Activated CD4-positive, alpha-beta T cell treated with anti-CD3 and anti-CD28 coated beads, Interleukin-2, amount 10 ng/mL, durations not matched to agents 7 days and 5 days (primary cell): ENCODE results near the gene RHBDL1. TPM values are rescaled to one million over a fixed set of nuclear protein-coding genes. Genes with fewer than 3 reads are reported as not detected.

Experiments used
- CTCF ChIA-PET: fragments of 350-600 bp; sonication (Branson Sonifier 250); formaldehyde crosslinking; loops from one replicate; lab custom pipeline; 2021; ENCODE audit warnings: antibody characterized with exemption; lab: Charles Lee
- POLR2A ChIA-PET: fragments of 350-600 bp; sonication (Branson Sonifier 250); formaldehyde crosslinking; loops from one replicate; lab custom pipeline; 2021; ENCODE audit warnings: antibody characterized with exemption; lab: Charles Lee
- DNase-seq: peaks from one replicate; pipeline ENCODE4 v3.0.0-alpha.2; 2020
- H3K27ac Mint-ChIP-seq: one replicate; pipeline ENCODE4 v1.8.0; 2021; ENCODE audit warnings: mild to moderate bottlenecking, moderate library complexity, mixed read lengths
- H3K27me3 Mint-ChIP-seq: one replicate; pipeline ENCODE4 v1.8.0; 2021; ENCODE audit warnings: mixed read lengths
- H3K36me3 Mint-ChIP-seq: one replicate; pipeline ENCODE4 v1.8.0; 2021; ENCODE audit warnings: low read depth, mixed read lengths
- H3K4me1 Mint-ChIP-seq: one replicate; pipeline ENCODE4 v1.8.0; 2021; ENCODE audit warnings: mixed read lengths
- H3K4me3 Mint-ChIP-seq: one replicate; pipeline ENCODE4 v1.8.0; 2021; ENCODE audit warnings: mild to moderate bottlenecking, moderate library complexity, mixed read lengths
- H3K9me3 Mint-ChIP-seq: one replicate; pipeline ENCODE4 v1.8.0; 2021; ENCODE audit warnings: mixed read lengths
- total RNA-seq, 2 experiments: library from RNA; stranded (reverse); gene quantifications; one replicate each; pipeline ENCODE4 v1.2.3, GENCODE V29; 2021

The RHBDL1 gene
- total RNA-seq, 2 experiments from 2014 or later: 1.5 to 1.7 TPM

- ChIA-PET CTCF (interaction anchor here (0.8 to 2.8 kb wide), 3 partner anchors 8 to 80 kb away, joined by 3 to 12 read pairs (median 5); no protein-coding TSS in a partner anchor), POLR2A (no interaction called here)
- DNase-seq: no peak
- Mint-ChIP-seq H3K4me1 (peaks cover 4% of the 10 kb centered on the region), H3K4me3 (no peak overlapping the region), H3K27me3 (peaks cover 55% of the 10 kb centered on the region), H3K27ac (no peak overlapping the region), H3K9me3 (no peaks in the 10 kb centered on the region), H3K36me3 (no peaks in the 10 kb centered on the region)
Observed at GRCh38 chr16:704552-705380, 29.3 kb downstream of the RHBDL1 start.

DNA sequence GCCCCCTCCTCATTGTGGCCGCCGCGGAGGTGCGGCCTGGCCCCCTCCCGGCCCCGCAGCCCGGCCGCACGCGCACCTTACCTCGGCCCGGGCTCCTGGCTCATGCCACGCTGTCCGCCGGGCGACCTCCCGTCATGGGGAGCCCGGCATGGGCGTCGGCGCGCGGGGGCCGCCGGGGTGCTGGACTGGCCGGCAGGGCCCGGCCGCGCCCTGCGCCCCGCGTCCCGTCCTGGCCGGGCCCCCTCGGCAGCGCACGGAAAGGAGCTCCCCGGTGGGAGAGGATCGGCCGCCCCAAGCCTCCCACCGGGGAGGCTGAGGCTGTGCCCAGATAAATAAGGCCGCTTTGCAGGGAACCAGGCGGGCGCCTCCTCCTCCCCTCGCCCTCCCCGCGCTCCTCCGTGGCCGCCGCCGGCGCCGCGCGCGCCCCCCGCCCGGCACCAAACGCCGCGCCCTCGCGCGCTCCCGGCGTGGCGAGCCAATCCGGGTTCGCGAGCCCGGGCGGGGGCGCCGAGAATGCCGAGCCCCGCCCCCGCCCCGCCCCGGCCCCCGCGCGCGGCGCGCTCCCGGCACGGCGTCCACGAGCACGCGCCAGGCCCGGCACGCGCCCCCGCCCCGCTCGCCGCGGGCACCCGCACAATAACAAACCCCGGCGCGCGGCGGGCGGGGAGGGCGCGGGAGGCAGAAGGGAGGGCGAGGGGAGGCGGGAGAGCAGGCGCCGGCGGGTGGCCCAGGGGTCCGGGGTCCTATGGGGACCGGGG lies 30.1 kb downstream of the RHBDL1 start, which contains the start of gene FBXL16:
FBXL16 (minus strand) TSS at position 371 of the 758 bp plus-strand sequence. CDS start 8,396 bp downstream, outside the sequence.
- no peak for DNase-seq
- H3K4me3 Mint-ChIP-seq: no peak within 1 kb of the TSS
- peaks cover 2% of the 10 kb centered on the region for H3K4me1 Mint-ChIP-seq
- no peaks in the 10 kb centered on the region for H3K36me3 Mint-ChIP-seq
- ChIA-PET CTCF (no interaction called here), POLR2A (no interaction called here)
- no peaks in the 10 kb centered on the region for H3K9me3 Mint-ChIP-seq
- peak within 1 kb of the TSS; percentile 31 for H3K27ac Mint-ChIP-seq
- peaks cover 54% of the 10 kb centered on the region for H3K27me3 Mint-ChIP-seq

DNA sequence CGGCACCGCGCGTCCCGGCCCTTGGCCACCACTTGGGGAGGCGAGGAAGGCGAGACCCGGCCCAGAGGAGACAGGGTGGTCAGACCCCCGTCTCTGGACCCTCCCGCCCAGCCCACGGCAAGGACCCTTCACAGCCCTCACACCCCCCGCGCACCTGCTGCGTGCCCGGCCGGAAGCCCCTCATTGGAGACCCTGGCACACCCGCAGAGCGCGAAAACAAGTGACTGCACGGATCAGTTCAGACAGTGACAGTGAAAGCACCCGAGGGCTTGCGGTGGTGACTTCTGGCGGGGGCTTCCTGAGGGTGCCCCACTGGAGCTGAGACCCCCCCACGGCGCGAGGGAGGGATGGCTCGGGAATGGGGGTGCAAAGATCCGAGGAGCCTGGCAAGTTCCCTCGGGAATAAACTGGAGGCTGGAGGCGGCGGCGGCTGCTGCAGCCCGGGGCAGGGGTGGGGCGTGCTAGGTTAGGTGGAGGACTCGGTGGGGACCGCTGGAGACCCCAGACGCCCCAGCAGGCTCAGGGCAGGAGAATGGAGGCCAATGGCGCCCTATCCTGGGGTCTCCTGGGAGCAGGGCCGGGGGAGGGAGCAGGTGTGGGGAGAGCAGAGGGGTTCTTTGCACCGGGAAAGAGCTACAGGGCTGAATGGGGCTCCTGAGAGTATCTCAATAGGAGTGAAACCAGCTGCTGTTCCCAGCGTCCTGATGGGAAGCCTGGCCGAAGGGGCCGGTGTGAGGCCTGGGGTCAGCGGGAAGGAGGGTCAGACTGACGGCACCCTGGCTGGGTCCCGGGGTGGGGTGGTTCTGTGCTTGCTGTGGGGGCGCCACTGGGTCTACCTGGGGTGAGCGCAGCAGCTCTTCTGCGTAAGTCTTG lies 31.0 kb downstream of the RHBDL1 start:
- H3K4me1 Mint-ChIP-seq: peaks cover 2% of the 10 kb centered on the region
- no peak overlapping the region for H3K4me3 Mint-ChIP-seq
- POLR2A ChIA-PET: interaction anchor here (0.6 to 0.8 kb wide), 2 partner anchors 82 to 999 kb away, joined by 3 to 4 read pairs; partner anchors contain the start of genes CHTF18 and RPUSD1
- H3K27ac Mint-ChIP-seq: peak overlapping the region; percentile 31
- CTCF ChIA-PET: no interaction called here
- H3K9me3 Mint-ChIP-seq: no peaks in the 10 kb centered on the region
- no peak for DNase-seq
- H3K36me3 Mint-ChIP-seq: no peaks in the 10 kb centered on the region
- peaks cover 51% of the 10 kb centered on the region for H3K27me3 Mint-ChIP-seq

- Mint-ChIP-seq H3K4me1 (peaks cover 2% of the 10 kb centered on the region), H3K4me3 (no peak overlapping the region), H3K27me3 (peaks cover 49% of the 10 kb centered on the region), H3K27ac (no peak overlapping the region), H3K9me3 (no peaks in the 10 kb centered on the region), H3K36me3 (no peaks in the 10 kb centered on the region)
- ChIA-PET POLR2A (interaction anchor here (0.6 to 0.8 kb wide), 2 partner anchors 81 to 998 kb away, joined by 3 to 4 read pairs; partner anchors contain the start of genes CHTF18 and RPUSD1), CTCF (no interaction called here)
- DNase-seq: no peak
Observed at GRCh38 chr16:707062-707538, 31.6 kb downstream of the RHBDL1 start.

DNA sequence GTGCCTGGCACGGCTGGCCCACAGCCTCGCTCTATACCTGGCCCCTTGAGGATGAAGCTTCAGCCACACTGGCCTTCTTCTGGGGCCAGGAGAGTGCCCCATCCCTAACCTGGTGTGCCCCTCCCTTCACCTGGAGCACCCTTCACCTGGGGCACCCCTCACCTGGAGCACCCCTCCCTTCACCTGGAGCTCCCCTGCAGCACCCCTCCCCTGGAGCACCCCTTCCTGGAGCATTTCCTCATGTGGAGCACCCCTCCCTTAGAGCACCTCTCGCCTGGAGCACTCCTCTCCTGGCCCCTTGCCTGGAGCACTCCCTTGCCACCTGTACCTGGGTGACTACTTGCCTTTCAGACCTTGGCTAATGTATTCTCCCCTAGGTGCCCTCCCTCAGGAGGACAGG lies 32.5 kb downstream of the RHBDL1 start:
- Mint-ChIP-seq H3K36me3 (no peaks in the 10 kb centered on the region), H3K27me3 (peaks cover 46% of the 10 kb centered on the region), H3K4me1 (peaks cover 5% of the 10 kb centered on the region), H3K9me3 (no peaks in the 10 kb centered on the region), H3K4me3 (no peak overlapping the region), H3K27ac (no peak overlapping the region)
- POLR2A ChIA-PET: no interaction called here
- CTCF ChIA-PET: no interaction called here
- no peak for DNase-seq

- ChIA-PET POLR2A (no interaction called here), CTCF (no interaction called here)
- peaks cover 46% of the 10 kb centered on the region for H3K27me3 Mint-ChIP-seq
- DNase-seq: no peak
- no peaks in the 10 kb centered on the region for H3K9me3 Mint-ChIP-seq
- no peaks in the 10 kb centered on the region for H3K36me3 Mint-ChIP-seq
- no peak overlapping the region for H3K4me3 Mint-ChIP-seq
- H3K4me1 Mint-ChIP-seq: peaks cover 6% of the 10 kb centered on the region
- H3K27ac Mint-ChIP-seq: no peak overlapping the region
Observed at GRCh38 chr16:708959-709358, 33.5 kb downstream of the RHBDL1 start.

GRCh38 chr16:709566-710499 lies 34.4 kb downstream of the RHBDL1 start:
- DNase-seq: no peak
- Mint-ChIP-seq H3K4me3 (no peak overlapping the region), H3K4me1 (peaks cover 8% of the 10 kb centered on the region), H3K9me3 (no peaks in the 10 kb centered on the region), H3K27ac (no peak overlapping the region), H3K36me3 (no peaks in the 10 kb centered on the region), H3K27me3 (peaks cover 44% of the 10 kb centered on the region)
- CTCF ChIA-PET: interaction anchor here (0.6 to 1.4 kb wide), 4 partner anchors 14 to 743 kb away, joined by 3 to 4 read pairs (median 4); partner anchors contain the start of gene CIAO3
- POLR2A ChIA-PET: no interaction called here

DNA sequence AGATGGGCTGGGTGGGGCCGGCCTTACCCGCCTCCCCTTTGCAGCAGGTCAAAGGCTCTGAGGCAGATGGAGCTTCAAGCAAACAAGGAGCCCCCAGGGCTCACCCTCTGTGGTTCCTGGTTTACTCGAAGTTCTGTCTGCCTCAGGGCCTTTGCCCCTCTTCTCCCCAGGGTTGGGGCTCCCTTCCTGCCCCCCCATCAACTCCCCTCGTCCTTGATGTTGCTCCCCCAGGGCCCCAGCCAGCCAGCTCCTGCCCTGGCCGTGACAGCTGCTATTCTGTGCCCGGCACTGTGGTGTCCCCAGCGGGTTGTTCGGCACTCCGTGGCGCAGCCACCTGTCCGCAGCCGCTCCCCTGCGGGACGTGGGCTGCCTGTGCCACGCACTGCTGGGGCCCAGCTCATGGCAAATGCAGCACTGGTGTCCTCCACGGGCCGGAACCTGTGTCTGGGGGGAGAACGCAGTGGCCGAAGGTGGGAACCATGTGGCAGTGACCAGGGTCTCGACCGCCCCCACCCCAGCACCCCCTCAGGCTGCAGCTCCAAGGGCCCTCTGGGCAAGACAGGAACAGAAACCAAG lies 35.1 kb downstream of the RHBDL1 start:
- Mint-ChIP-seq H3K4me1 (peaks cover 8% of the 10 kb centered on the region), H3K27ac (no peak overlapping the region), H3K4me3 (no peak overlapping the region), H3K9me3 (no peaks in the 10 kb centered on the region), H3K36me3 (no peaks in the 10 kb centered on the region), H3K27me3 (peaks cover 44% of the 10 kb centered on the region)
- ChIA-PET POLR2A (interaction anchor here (0.6 kb wide), 1 partner anchor 806 kb away, joined by 3 read pairs; no protein-coding TSS in a partner anchor), CTCF (interaction anchor here (1.0 to 1.4 kb wide), 4 partner anchors 15 to 74 kb away, joined by 3 to 5 read pairs (median 4); partner anchors contain the start of gene CIAO3)
- no peak for DNase-seq

DNA sequence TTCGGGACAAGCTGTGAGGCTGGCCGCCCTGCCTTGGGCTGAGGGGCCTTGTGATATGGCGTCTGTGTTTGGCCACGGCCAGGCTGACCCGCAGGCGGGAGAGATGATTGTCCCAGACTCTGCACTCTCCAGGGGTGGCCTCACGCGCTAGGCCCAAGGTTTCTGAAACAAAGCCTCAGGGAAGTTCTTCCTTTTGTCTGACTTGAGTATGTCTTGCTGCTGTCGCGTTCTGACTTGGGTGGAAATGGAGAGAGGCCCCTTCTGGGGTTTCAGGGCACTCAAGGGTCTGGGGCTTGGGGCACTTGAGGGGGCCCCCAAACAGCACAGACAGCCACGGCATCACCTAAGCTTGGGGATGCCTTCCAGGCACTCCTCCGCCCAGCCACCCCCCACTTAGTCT lies 35.6 kb downstream of the RHBDL1 start:
- H3K27me3 Mint-ChIP-seq: peaks cover 47% of the 10 kb centered on the region
- no peak overlapping the region for H3K4me3 Mint-ChIP-seq
- no peak overlapping the region for H3K27ac Mint-ChIP-seq
- no peaks in the 10 kb centered on the region for H3K9me3 Mint-ChIP-seq
- ChIA-PET POLR2A (interaction anchor here (0.6 kb wide), 1 partner anchor 805 kb away, joined by 3 read pairs; no protein-coding TSS in a partner anchor), CTCF (interaction anchor here (1.0 to 1.4 kb wide), 3 partner anchors 17 to 74 kb away, joined by 3 to 5 read pairs (median 4); partner anchors contain the start of gene CIAO3)
- H3K36me3 Mint-ChIP-seq: no peaks in the 10 kb centered on the region
- no peak for DNase-seq
- H3K4me1 Mint-ChIP-seq: peaks cover 8% of the 10 kb centered on the region

GRCh38 chr16:711548-712320 lies 36.3 kb downstream of the RHBDL1 start:
- Mint-ChIP-seq H3K36me3 (no peaks in the 10 kb centered on the region), H3K27ac (no peak overlapping the region), H3K27me3 (peaks cover 45% of the 10 kb centered on the region), H3K4me3 (no peak overlapping the region), H3K9me3 (no peaks in the 10 kb centered on the region), H3K4me1 (peaks cover 8% of the 10 kb centered on the region)
- ChIA-PET CTCF (interaction anchor here (0.9 to 2.3 kb wide), 16 partner anchors 8 to 392 kb away, joined by 3 to 12 read pairs (median 4); partner anchors contain the start of genes ANTKMT, CCDC78, CHTF18 and CIAO3), POLR2A (interaction anchor here (0.6 kb wide), 1 partner anchor 805 kb away, joined by 3 read pairs; no protein-coding TSS in a partner anchor)
- peak; percentile 78 for DNase-seq
